GM19397 (cell line): ENCODE results near the gene TJP1.
"Not testable (repeated sequence)": the region's sequence is repeated elsewhere in the genome, so short reads cannot be mapped to it uniquely, and the experiment has no call there.

Source experiments
- ATAC-seq: cut with Tn5 transposase; IDR thresholded peaks from one replicate; pipeline ENCODE4 v1.9.1; 2021; ENCODE audit warnings: mild to moderate bottlenecking, moderate library complexity; ENCODE audit not compliant: unreplicated experiment

The TJP1 gene

DNA sequence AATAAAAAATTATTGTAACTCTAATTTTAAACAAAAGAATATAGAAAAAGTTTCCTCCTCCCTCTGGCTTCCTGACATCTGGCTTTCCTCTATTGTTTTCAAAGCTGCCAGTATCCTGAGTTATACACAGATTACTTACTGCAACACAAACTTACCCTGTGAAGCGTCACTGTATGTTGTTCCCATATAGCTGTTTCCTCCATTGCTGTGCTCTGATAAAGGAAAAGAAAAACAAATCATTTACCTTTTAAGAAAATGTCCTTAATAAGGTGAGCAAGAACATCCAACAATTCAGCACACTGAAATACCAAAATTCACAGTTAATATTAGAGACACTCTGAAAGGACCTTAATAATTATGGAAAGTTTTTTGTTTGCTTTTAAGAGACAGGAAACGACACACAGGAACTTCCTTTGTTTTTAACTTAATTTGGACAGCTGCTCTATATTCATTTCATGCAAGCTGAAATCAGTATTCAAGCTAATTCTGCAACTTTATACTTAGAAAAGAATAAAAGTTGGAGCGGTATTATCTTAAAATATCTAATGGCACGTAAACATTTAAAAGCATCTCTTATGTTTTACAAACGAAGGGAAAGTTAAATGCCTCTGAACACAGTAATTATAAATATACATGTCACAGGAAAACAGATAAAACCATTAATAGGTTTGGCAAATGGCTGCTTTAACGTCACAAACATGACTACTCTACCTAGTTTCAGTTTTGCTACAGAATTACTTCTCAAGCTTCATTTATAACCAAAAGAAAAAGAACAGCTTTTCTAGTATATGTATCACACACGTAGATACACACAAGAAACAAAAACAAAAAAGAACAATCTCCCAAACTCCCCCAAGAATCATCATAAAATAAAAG is 21.5 kb downstream of the TJP1 start:
- ATAC-seq, result no peak

DNA sequence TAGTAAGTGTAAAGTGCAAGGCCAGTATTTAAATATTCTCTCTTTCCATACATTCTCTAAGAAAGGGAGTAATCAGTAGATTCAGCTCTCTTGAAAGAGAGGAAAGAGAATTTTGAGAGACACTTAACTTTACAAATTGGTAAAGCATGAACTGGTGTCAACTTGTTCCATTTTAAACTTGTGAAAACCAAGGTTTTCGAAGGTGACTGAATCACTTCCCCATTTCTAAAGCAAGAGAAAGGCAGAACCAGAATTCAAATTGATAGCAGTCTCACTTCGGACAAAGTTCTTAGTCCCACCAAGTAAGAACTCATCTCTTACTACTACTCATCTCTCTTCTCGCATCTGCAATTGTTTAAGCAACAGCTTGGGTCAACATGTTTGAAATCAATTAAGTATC is 22.4 kb downstream of the TJP1 start:
- no peak for ATAC-seq

GRCh38 chr15:29795610-29796009 is 26.7 kb downstream of the TJP1 start:
- ATAC-seq, result no peak

- no peak for ATAC-seq
These were observed 29.7 kb downstream of the TJP1 start for GRCh38 chr15:29792426-29793159.

DNA sequence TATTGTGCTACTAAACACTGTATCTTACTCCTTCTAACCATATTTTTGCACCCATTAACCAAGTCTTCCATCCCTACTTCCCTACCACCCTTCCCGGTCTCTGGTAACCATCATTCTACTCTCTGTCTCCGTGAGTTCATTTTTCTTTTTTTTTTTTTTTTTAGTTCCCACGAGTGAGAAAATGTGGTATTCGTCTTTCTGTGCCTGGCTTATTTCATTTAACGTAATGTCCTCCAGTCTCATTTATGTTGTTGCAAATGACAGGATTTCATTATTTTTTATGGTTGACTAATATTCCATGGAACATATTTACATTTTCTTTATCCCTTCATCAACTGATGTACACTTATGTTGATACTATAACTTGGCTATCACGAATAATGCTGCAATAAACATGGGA is 31.7 kb downstream of the TJP1 start:
- no peak for ATAC-seq

GRCh38 chr15:29789871-29790270 is 32.4 kb downstream of the TJP1 start:
- no peak for ATAC-seq

DNA sequence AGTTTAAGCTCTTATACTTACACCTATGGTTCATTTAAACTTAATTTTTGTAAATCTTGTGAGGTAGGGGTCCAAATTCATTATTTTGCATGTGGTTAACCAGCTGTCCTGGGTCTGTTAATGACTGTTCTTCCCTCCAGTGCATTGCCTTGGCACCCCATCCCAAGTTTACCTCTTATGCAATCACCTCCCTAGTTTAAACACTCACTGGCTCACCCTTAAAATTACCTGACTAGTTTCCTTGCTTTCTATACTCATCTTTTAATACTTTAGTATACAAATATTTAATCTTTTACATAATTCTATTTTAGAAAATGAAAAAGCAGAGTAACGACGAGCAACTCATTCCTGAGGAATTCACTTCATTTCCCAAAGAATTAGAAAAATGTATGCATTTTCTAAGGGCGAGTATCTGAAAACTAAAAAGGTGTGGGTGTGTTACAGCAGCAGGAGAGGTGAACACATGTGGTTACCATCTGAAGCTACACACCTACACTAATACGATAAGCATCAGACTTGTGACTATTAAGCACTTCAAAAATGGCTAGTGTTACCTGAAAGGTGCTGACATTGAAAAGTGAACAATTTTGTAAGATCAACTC is 33.7 kb downstream of the TJP1 start:
- no peak for ATAC-seq

GRCh38 chr15:29787767-29788166 is 34.5 kb downstream of the TJP1 start:
- ATAC-seq, result no peak

DNA sequence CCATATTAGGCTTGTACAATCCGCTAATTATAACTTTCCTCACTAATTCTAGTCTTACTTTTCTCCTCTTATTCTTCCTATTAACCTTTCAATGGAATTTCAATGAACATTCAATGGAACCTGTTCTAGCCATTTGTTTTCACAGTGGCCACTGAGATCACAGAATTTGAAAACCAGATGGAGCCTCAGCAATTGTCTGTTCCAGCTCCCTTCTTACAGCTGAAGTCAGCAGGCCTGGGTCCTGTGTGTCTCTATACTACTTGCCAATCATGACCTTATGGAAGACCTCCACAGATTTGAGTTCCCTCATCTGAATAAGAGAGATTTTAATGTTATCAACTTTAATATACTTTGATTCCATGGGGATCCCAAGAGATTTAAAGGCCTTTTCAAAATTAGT is 36.6 kb downstream of the TJP1 start:
- no peak for ATAC-seq

- no peak for ATAC-seq
These were observed 37.1 kb downstream of the TJP1 start for GRCh38 chr15:29785136-29785535.

GRCh38 chr15:29784413-29784812 is 37.9 kb downstream of the TJP1 start:
- no peak for ATAC-seq

DNA sequence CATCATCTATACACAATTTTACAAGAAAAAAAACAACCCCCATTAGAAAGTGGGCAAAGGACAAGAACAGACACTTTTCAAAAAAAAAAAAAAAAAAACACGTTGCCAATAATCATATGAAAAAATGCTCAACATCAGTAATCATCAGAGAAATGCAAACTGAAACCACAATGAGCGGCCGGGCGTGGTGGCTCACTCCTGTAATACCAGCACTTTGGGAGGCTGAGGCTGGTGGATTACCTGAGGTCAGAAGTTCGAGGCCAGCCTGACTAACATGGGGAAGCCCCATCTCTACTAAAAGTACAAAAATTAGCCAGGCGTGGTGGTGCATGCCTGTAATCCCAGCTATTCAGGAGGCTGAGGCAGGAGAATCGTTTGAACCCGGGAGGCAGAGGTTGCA is 39.5 kb downstream of the TJP1 start:
- ATAC-seq, result not testable (repeated sequence)

- no peak for ATAC-seq
These were observed 43.9 kb downstream of the TJP1 start for GRCh38 chr15:29778382-29778781.

- ATAC-seq, result no peak
These were observed 45.4 kb downstream of the TJP1 start for GRCh38 chr15:29776859-29777258.

DNA sequence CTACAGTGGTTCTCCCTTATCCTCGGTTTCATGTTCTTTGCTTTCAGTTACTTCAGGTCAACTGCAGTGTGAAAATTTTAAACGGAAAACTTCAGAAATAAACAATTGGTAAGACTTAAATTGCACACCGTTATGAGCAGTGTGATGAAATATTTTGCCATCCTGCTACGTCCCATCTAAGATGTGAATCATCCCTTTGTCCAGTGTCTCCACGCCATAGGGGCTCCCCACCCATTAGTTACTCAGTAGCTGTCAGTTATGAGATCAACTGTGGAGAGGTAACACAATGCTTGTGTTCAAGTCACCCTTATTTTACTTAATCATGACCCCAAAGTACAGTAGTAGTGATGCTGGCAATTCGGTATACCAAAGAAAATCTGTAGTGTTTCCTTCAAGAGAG is 47.4 kb downstream of the TJP1 start:
- no peak for ATAC-seq

- ATAC-seq, result no peak
These were observed 48.5 kb downstream of the TJP1 start for GRCh38 chr15:29773816-29774215.

DNA sequence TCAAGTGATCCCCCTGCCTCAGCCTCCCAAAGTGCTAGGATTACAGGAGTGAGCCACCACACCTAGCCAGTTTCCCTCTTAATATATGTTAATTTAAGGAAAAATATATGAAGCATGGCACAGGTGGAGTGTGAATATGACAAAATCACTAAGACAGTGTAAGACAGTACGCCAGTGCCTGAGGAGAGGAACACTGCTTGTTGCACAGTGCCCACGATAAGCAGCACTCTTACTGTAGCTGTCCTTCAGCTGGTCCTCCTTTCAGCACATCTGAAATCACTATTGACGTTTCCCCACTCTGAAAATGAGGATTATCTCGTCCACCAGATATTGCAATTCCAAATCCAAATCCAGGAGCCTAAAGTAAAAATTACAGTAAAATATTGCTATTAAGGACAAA is 49.3 kb downstream of the TJP1 start:
- no peak for ATAC-seq

- no peak for ATAC-seq
These were observed 51.5 kb downstream of the TJP1 start for GRCh38 chr15:29770796-29771195.

DNA sequence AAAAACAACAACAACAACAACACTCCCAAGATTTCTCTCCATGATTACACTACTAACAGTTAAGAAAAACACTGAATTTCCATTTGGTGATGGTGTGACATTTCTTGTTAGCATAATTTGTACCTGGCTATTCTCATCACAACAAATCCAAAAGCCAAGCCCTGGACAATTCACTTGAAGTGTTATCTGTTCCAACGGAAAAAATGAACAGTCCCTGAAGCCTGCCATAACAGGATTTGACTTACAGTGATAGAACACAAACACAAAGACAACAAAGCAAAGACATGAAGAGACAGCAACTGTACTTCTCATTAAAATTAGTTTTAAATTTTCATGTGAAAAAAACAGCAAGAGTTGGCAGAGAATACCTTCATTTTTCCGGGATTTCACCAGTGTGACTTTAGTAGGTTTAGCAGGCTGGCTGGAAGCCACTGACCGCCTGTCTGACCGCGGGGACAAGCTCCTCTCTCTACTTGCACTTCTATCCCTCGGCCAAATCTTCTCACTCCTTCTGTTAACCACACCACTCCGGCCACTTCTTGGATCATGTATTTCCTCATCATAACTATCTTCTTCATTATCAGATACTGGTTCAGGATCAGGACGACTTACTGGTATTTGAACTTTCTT is 56.3 kb downstream of the TJP1 start:
- ATAC-seq, result no peak

DNA sequence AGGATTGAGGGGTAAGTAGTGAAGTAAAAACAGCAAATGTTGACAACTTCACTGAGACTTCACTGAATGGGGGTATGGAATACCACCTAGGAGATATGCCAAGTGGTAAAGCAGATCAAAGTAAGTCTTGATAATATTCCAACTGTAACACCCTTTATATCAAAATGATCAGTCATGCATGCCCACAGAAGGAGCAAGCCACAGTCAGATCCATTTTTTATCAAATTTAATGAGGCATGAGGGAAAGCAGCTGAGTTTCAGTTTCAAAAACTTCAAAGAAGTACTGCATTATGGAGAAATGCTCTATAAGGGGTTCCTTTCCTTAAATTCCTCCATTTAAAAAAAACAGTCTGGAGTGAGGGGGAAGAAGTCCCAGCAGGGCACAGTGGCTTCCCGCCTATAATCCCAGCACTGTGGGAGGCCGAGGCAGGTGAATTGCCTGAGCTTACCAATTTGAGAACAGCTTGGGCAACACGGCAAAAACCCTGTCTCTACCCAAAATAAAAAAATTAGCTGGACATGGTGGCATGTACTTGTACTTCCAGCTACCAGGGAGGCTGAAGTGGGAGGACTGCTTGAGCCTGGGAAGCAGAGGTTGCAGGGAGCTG is 56.9 kb downstream of the TJP1 start:
- ATAC-seq, result no peak

- ATAC-seq, result no peak
These were observed 62.7 kb downstream of the TJP1 start for GRCh38 chr15:29759596-29759995.
